WTC11 (cell line): ENCODE results near the gene RAB3A. TPM values are rescaled to one million over a fixed set of nuclear protein-coding genes. Genes with fewer than 3 reads are reported as not detected.

ENCODE experiments used
- ATAC-seq: fragments of 200-7000 bp; cut with Tn5 transposase; 2 replicates; pipeline ENCODE4 v1.10.0; 2021; ENCODE audit warnings: mild to moderate bottlenecking, moderate library complexity
- CTCF ChIA-PET: fragments of 300-600 bp; sonication (Branson Sonifier 250); formaldehyde crosslinking; loops from one replicate; lab custom pipeline; 2021; ENCODE audit warnings: antibody characterized with exemption; lab: Charles Lee
- POLR2A ChIA-PET: fragments of 350-600 bp; sonication (Branson Sonifier 250); formaldehyde crosslinking; loops from one replicate; lab custom pipeline; 2021; ENCODE audit warnings: antibody characterized with exemption; lab: Charles Lee
- DNase-seq: peaks from one replicate; pipeline ENCODE4 v3.0.0; 2021; ENCODE audit warnings: low spot score
- H3K27ac Mint-ChIP-seq: 2 replicates; pipeline ENCODE4 v1.8.0; 2021; ENCODE audit warnings: mixed read lengths
- H3K27me3 Mint-ChIP-seq: 2 replicates; pipeline ENCODE4 v1.8.0; 2021; ENCODE audit warnings: low read depth, mild to moderate bottlenecking, moderate library complexity, mixed read lengths
- H3K36me3 Mint-ChIP-seq: 2 replicates; pipeline ENCODE4 v1.8.0; 2021; ENCODE audit warnings: mixed read lengths
- H3K4me1 Mint-ChIP-seq: 2 replicates; pipeline ENCODE4 v1.8.0; 2022; ENCODE audit warnings: mixed read lengths
- H3K4me3 Mint-ChIP-seq: 2 replicates; pipeline ENCODE4 v1.8.0; 2021; ENCODE audit warnings: mild to moderate bottlenecking, moderate library complexity, mixed read lengths
- H3K9me3 Mint-ChIP-seq: 2 replicates; pipeline ENCODE4 v1.8.0; 2021; ENCODE audit warnings: mixed read lengths
- E2F5 ChIP-seq: sonication (generic); formaldehyde crosslinking; IDR thresholded peaks from 2 replicates; pipeline ENCODE4 v1.8.1; 2022; ENCODE audit warnings: mild to moderate bottlenecking, moderate library complexity, missing genetic modification reagents
- FOXP4 ChIP-seq: sonication (generic); formaldehyde crosslinking; IDR thresholded peaks from 2 replicates; pipeline ENCODE4 v1.8.0; 2022; ENCODE audit warnings: mild to moderate bottlenecking, missing genetic modification reagents
- MYBL2 ChIP-seq: sonication (generic); formaldehyde crosslinking; IDR thresholded peaks from 2 replicates; pipeline ENCODE4 v1.8.1; 2023; ENCODE audit warnings: mild to moderate bottlenecking, moderate library complexity, missing genetic modification reagents
- NR2C2 ChIP-seq: sonication (generic); formaldehyde crosslinking; IDR thresholded peaks from 2 replicates; pipeline ENCODE4 v1.8.0; 2022; ENCODE audit warnings: mild to moderate bottlenecking, missing genetic modification reagents
- NR3C1 ChIP-seq: sonication (generic); formaldehyde crosslinking; conservative IDR thresholded peaks from 2 replicates; pipeline ENCODE4 v1.8.1; 2023; ENCODE audit warnings: low read depth, mild to moderate bottlenecking, missing genetic modification reagents
- TCF7 ChIP-seq: sonication (generic); formaldehyde crosslinking; IDR thresholded peaks from 2 replicates; pipeline ENCODE4 v1.8.0; 2022; ENCODE audit warnings: mild to moderate bottlenecking, low read depth, missing genetic modification reagents, moderate library complexity
- TEAD1 ChIP-seq: sonication (generic); formaldehyde crosslinking; IDR thresholded peaks from 2 replicates; pipeline ENCODE4 v1.8.0; 2022; ENCODE audit warnings: mild to moderate bottlenecking, missing genetic modification reagents
- TEAD4 ChIP-seq: sonication (generic); formaldehyde crosslinking; IDR thresholded peaks from 2 replicates; pipeline ENCODE4 v1.8.0; 2022; ENCODE audit warnings: mild to moderate bottlenecking, missing genetic modification reagents
- TP53 ChIP-seq: sonication (generic); formaldehyde crosslinking; IDR thresholded peaks from 2 replicates; pipeline ENCODE4 v1.8.1; 2023; ENCODE audit warnings: mild to moderate bottlenecking, missing genetic modification reagents
- ZNF232 ChIP-seq: sonication (generic); formaldehyde crosslinking; IDR thresholded peaks from 2 replicates; pipeline ENCODE4 v1.8.0; 2022; ENCODE audit warnings: mild to moderate bottlenecking, missing genetic modification reagents
- ZNF317 ChIP-seq: sonication (generic); formaldehyde crosslinking; IDR thresholded peaks from 2 replicates; pipeline ENCODE4 v1.8.1; 2023; ENCODE audit warnings: low read depth, mild to moderate bottlenecking, moderate library complexity, missing genetic modification reagents, borderline replicate concordance
- ZNF416 ChIP-seq: fragments of 250-450 bp; sonication (Bioruptor Pico); IDR thresholded peaks from 2 replicates; pipeline ENCODE4 v1.9.0; 2021; ENCODE audit warnings: mild to moderate bottlenecking, inconsistent platforms
- total RNA-seq: library from RNA; stranded (reverse); gene quantifications from 3 replicates; pipeline ENCODE4 v1.2.3, GENCODE V29; 2021
- TF ChIP-seq, protein P1 (sequence below): fragments of 200-600 bp; IDR thresholded peaks from 2 replicates; pipeline ENCODE4 v1.8.0; 2022; ENCODE audit warnings: antibody characterized with exemption
- TF ChIP-seq, protein P2 (sequence below): fragments of 250-450 bp; sonication (Bioruptor Pico); IDR thresholded peaks from 2 replicates; pipeline ENCODE4 v2.1.2; 2022; ENCODE audit warnings: mild to moderate bottlenecking, moderate library complexity
- TF ChIP-seq, protein P3 (sequence below): sonication (generic); formaldehyde crosslinking; conservative IDR thresholded peaks from 2 replicates; pipeline ENCODE4 v1.8.1; 2022; ENCODE audit warnings: mild to moderate bottlenecking, missing genetic modification reagents
- TF ChIP-seq, protein P4 (sequence below): sonication (generic); formaldehyde crosslinking; IDR thresholded peaks from 2 replicates; pipeline ENCODE4 v1.8.1; 2022; ENCODE audit warnings: missing genetic modification reagents, borderline replicate concordance

Gene RAB3A
- total RNA-seq, 1 experiment from 2014 or later: 12.2 TPM

GRCh38 chr19:18185538-18185937, 18.3 kb downstream of the RAB3A start:
- peak overlapping the region; percentile 87 for H3K27ac Mint-ChIP-seq
- no peak for DNase-seq
- H3K4me3 Mint-ChIP-seq: no peak overlapping the region
- no peaks in the 10 kb centered on the region for H3K27me3 Mint-ChIP-seq
- TF ChIP-seq, protein P1, sequence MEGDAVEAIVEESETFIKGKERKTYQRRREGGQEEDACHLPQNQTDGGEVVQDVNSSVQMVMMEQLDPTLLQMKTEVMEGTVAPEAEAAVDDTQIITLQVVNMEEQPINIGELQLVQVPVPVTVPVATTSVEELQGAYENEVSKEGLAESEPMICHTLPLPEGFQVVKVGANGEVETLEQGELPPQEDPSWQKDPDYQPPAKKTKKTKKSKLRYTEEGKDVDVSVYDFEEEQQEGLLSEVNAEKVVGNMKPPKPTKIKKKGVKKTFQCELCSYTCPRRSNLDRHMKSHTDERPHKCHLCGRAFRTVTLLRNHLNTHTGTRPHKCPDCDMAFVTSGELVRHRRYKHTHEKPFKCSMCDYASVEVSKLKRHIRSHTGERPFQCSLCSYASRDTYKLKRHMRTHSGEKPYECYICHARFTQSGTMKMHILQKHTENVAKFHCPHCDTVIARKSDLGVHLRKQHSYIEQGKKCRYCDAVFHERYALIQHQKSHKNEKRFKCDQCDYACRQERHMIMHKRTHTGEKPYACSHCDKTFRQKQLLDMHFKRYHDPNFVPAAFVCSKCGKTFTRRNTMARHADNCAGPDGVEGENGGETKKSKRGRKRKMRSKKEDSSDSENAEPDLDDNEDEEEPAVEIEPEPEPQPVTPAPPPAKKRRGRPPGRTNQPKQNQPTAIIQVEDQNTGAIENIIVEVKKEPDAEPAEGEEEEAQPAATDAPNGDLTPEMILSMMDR: no peak
- TF ChIP-seq FOXP4: no peak
- no peak for TF ChIP-seq NR3C1 (CRISPR knock-in tag)
- TF ChIP-seq TEAD4 (CRISPR knock-in tag): no peak
- no peak for TF ChIP-seq ZNF416 (CRISPR knock-in tag)
- TF ChIP-seq ZNF232 (CRISPR knock-in tag): no peak
- no peak for TF ChIP-seq MYBL2 (CRISPR knock-in tag)
- TF ChIP-seq TP53 (CRISPR knock-in tag): no peak
- TF ChIP-seq E2F5 (CRISPR knock-in tag): no peak
- no peak for TF ChIP-seq TCF7 (CRISPR knock-in tag)
- TF ChIP-seq ZNF317: no peak
- TF ChIP-seq, protein P2, sequence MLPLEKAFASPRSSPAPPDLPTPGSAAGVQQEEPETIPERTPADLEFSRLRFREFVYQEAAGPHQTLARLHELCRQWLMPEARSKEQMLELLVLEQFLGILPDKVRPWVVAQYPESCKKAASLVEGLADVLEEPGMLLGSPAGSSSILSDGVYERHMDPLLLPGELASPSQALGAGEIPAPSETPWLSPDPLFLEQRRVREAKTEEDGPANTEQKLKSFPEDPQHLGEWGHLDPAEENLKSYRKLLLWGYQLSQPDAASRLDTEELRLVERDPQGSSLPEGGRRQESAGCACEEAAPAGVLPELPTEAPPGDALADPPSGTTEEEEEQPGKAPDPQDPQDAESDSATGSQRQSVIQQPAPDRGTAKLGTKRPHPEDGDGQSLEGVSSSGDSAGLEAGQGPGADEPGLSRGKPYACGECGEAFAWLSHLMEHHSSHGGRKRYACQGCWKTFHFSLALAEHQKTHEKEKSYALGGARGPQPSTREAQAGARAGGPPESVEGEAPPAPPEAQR (CRISPR knock-in tag): no peak
- no peak for TF ChIP-seq TEAD1 (CRISPR knock-in tag)
- TF ChIP-seq, protein P3, sequence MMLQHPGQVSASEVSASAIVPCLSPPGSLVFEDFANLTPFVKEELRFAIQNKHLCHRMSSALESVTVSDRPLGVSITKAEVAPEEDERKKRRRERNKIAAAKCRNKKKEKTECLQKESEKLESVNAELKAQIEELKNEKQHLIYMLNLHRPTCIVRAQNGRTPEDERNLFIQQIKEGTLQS (CRISPR knock-in tag): no peak
- TF ChIP-seq, all 79 proteins: peak for 0
- Mint-ChIP-seq H3K4me1 (peaks cover 5% of the 10 kb centered on the region), H3K9me3 (no peaks in the 10 kb centered on the region), H3K36me3 (no peaks in the 10 kb centered on the region)
- ATAC-seq: peak; percentile 92
- ChIA-PET CTCF (interaction anchor here (0.8 to 2.6 kb wide), 13 partner anchors 17 to 153 kb away, joined by 3 to 23 read pairs (median 4); a partner anchor contains a TSS), POLR2A (interaction anchor here (0.6 kb wide), 1 partner anchor 59 kb away, joined by 3 read pairs; no protein-coding TSS in a partner anchor)

DNA sequence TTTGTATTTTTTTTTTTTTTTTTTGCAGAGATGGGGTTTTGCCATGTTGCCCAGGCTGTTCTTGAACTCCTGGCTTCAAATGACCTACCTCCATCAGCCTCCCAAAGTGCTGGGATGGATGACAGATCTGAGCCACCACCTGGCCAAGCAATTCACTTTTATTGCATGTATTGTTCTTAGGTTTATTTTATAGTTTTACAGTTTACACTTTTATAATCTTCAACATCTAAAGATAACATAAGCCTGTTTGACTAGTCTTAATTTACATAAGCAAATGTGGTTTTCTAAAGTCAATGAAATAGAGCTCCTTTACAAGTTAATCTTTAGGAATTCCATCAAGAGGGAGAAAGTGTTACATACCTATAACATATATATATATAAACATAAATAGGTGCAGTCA, 20.3 kb downstream of the RAB3A start:
- DNase-seq: no peak
- H3K36me3 Mint-ChIP-seq: no peaks in the 10 kb centered on the region; the same call in 1 of the 2 replicates
- peaks cover 5% of the 10 kb centered on the region for H3K4me1 Mint-ChIP-seq
- no peak for ATAC-seq
- H3K27me3 Mint-ChIP-seq: no peaks in the 10 kb centered on the region
- no peak for TF ChIP-seq FOXP4
- TF ChIP-seq NR2C2 (CRISPR knock-in tag): no peak
- TF ChIP-seq, protein P4, sequence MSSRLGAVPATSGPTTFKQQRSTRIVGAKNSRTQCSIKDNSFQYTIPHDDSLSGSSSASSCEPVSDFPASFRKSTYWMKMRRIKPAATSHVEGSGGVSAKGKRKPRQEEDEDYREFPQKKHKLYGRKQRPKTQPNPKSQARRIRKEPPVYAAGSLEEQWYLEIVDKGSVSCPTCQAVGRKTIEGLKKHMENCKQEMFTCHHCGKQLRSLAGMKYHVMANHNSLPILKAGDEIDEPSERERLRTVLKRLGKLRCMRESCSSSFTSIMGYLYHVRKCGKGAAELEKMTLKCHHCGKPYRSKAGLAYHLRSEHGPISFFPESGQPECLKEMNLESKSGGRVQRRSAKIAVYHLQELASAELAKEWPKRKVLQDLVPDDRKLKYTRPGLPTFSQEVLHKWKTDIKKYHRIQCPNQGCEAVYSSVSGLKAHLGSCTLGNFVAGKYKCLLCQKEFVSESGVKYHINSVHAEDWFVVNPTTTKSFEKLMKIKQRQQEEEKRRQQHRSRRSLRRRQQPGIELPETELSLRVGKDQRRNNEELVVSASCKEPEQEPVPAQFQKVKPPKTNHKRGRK (CRISPR knock-in tag): no peak
- ChIA-PET POLR2A (no interaction called here), CTCF (interaction anchor here (1.1 to 2.7 kb wide), 6 partner anchors 15 to 145 kb away, joined by 3 to 23 read pairs (median 4); no protein-coding TSS in a partner anchor)
- no peaks in the 10 kb centered on the region for H3K9me3 Mint-ChIP-seq
- H3K27ac Mint-ChIP-seq: no peak overlapping the region
- no peak overlapping the region for H3K4me3 Mint-ChIP-seq
